Panc1 (cell line): ENCODE data around the gene MIF. TPM values are rescaled to one million over a fixed set of nuclear protein-coding genes. Genes with fewer than 3 reads are reported as not detected.

Experiments used
- ATAC-seq: fragments of 200-7000 bp; cut with Tn5 transposase; 2 replicates; pipeline ENCODE4 v1.9.1; 2020; ENCODE audit warnings: mild to moderate bottlenecking, moderate library complexity
- BruUV-seq: library from RNA; stranded (reverse); fragments of 400-500 nt; replicated peaks from 2 replicates; lab custom pipeline; 2021; lab: Mats Ljungman, UMichigan
- CTCF ChIA-PET: fragments of 300-600 bp; sonication (Branson Sonifier 250); formaldehyde crosslinking; loops from one replicate; lab custom pipeline; 2022; ENCODE audit warnings: antibody characterized with exemption; lab: Charles Lee
- POLR2A ChIA-PET: fragments of 300-600 bp; sonication (Branson Sonifier 250); formaldehyde crosslinking; loops from one replicate; lab custom pipeline; 2022; ENCODE audit warnings: antibody characterized with exemption; lab: Charles Lee
- DNase-seq: peaks from one replicate; pipeline ENCODE4 v3.0.0-alpha.2; 2010; ENCODE audit warnings: low read depth, low spot score
- H3K27ac ChIP-seq: 2 replicates; pipeline ENCODE4 v1.5.1; 2011; ENCODE audit warnings: mild to moderate bottlenecking, low read length, inconsistent platforms
- H3K27me3 ChIP-seq: fragments of 200-500 bp; sonication (Bioruptor generic); 2 replicates; pipeline ENCODE4 v1.6.0; 2014; ENCODE audit warnings: low read length, inconsistent platforms; ENCODE audit not compliant: control insufficient read depth, insufficient read depth
- H3K36me3 ChIP-seq: fragments of 200-500 bp; sonication (Bioruptor generic); 2 replicates; pipeline ENCODE4 v1.5.1; 2014; ENCODE audit warnings: inconsistent platforms, mild to moderate bottlenecking, low read length, moderate library complexity; ENCODE audit not compliant: control insufficient read depth, insufficient read depth
- H3K4me1 ChIP-seq: 2 replicates; pipeline ENCODE4 v1.5.1; 2011; ENCODE audit warnings: inconsistent platforms, mild to moderate bottlenecking, low read length, moderate library complexity; ENCODE audit not compliant: control insufficient read depth, insufficient read depth
- H3K4me3 ChIP-seq, 2 experiments: 2 replicates each; pipeline ENCODE4 v1.5.1; 2011 to 2012; ENCODE audit warnings: low read depth in 2 of 2, low read length in 2 of 2, mild to moderate bottlenecking in 2 of 2, inconsistent platforms in 1 of 2, moderate library complexity in 1 of 2
- H3K9me3 ChIP-seq: fragments of 200-500 bp; sonication (Bioruptor generic); 2 replicates; pipeline ENCODE4 v1.5.1; 2014; ENCODE audit warnings: low read depth, mild to moderate bottlenecking, inconsistent platforms, low read length, moderate library complexity; ENCODE audit not compliant: control insufficient read depth, insufficient read depth
- CTCF ChIP-seq: fragments of 450-650 bp; IDR thresholded peaks from 2 replicates; pipeline ENCODE4 v1.5.1; 2017; ENCODE audit warnings: mild to moderate bottlenecking
- POLR2AphosphoS5 ChIP-seq: IDR thresholded peaks from 2 replicates; pipeline ENCODE4 v1.6.1; 2012; ENCODE audit warnings: mild to moderate bottlenecking, low read depth, low read length, moderate library complexity
- REST ChIP-seq, 2 experiments: IDR thresholded peaks; 2 replicates each; pipeline ENCODE4 v1.6.1; 2011 to 2012; ENCODE audit warnings: low read depth in 2 of 2, control low read depth in 1 of 2, low read length in 1 of 2, mild to moderate bottlenecking in 1 of 2, moderate library complexity in 1 of 2; ENCODE audit not compliant: insufficient read depth in 1 of 2
- SIN3A ChIP-seq: IDR thresholded peaks from 2 replicates; pipeline ENCODE4 v1.6.1; 2012; ENCODE audit warnings: low read depth, mild to moderate bottlenecking, low read length, moderate library complexity, borderline replicate concordance; ENCODE audit not compliant: insufficient read depth
- TCF7L2 ChIP-seq: IDR thresholded peaks from 2 replicates; pipeline ENCODE4 v1.6.1; 2011; ENCODE audit warnings: mild to moderate bottlenecking, low read depth, low read length, inconsistent platforms
- in situ Hi-C: cut with HindIII; loops from 2 replicates; pipeline ENCODE4 v1.10.0; 2016; ENCODE audit warnings: low sequenced_read_pairs, low pct_unique_long_range_greater_than_20kb
- intact Hi-C: fragments of 100-400 bp; cut with micrococcal nuclease; formaldehyde crosslinking; loops from one replicate; pipeline ENCODE4 v1.10.0; 2022; ENCODE audit not compliant: unreplicated experiment
- total RNA-seq: library from RNA; stranded (reverse); gene quantifications from one replicate; pipeline ENCODE4 v1.2.1, GENCODE V29; 2021; ENCODE audit not compliant: unreplicated experiment

MIF gene
- total RNA-seq, 1 experiment from 2014 or later = 936 TPM

- intact Hi-C loops (no loop called here), in situ Hi-C loops (no loop called here)
- ATAC-seq = no peak
- H3K4me1 ChIP-seq = no peaks in the 10 kb centered on the region
- H3K27ac ChIP-seq = no peak overlapping the region
- ChIA-PET CTCF (no interaction called here), POLR2A (interaction anchor here (0.6 kb wide), 1 partner anchor 433 kb away, joined by 4 read pairs; no protein-coding TSS in a partner anchor)
- no TSS peak for BruUV-seq
- no peaks in the 10 kb centered on the region for H3K27me3 ChIP-seq
- no peak for DNase-seq
- TF ChIP-seq SIN3A = no peak
- TF ChIP-seq CTCF = no peak
- no peak for TF ChIP-seq REST (IDR thresholded peaks at IDR 0.05; ENCODE audit: insufficient read depth in 1 of 2, low read depth in 2 of 2, low read length in 1 of 2)
- no peak for TF ChIP-seq POLR2AphosphoS5
- TF ChIP-seq TCF7L2 = no peak
- no peaks in the 10 kb centered on the region for H3K9me3 ChIP-seq
- no peaks in the 10 kb centered on the region; the same call in 1 of the 2 replicates for H3K36me3 ChIP-seq
- no peak overlapping the region for H3K4me3 ChIP-seq
Measured at GRCh38 chr22:23874871-23875270, 19.3 kb upstream of the MIF start.

GRCh38 chr22:23875801-23876200, 18.4 kb upstream of the MIF start:
- CTCF ChIA-PET = no interaction called here
- no TSS peak for BruUV-seq

GRCh38 chr22:23877566-23877965, 16.6 kb upstream of the MIF start:
- H3K27me3 ChIP-seq = no peaks in the 10 kb centered on the region
- POLR2A ChIA-PET = no interaction called here
- intact Hi-C loops (no loop called here), in situ Hi-C loops (no loop called here)
- DNase-seq = no peak
- CTCF ChIA-PET = no interaction called here
- no peak overlapping the region for H3K4me3 ChIP-seq
- no peak overlapping the region for H3K27ac ChIP-seq
- BruUV-seq = no TSS peak
- no peaks in the 10 kb centered on the region for H3K4me1 ChIP-seq
- TF ChIP-seq POLR2AphosphoS5 (no peak), REST (IDR thresholded peaks at IDR 0.05; ENCODE audit: insufficient read depth in 1 of 2, low read depth in 2 of 2, low read length in 1 of 2) (no peak), TCF7L2 (no peak), SIN3A (no peak), CTCF (no peak)
- no peaks in the 10 kb centered on the region for H3K9me3 ChIP-seq
- H3K36me3 ChIP-seq = no peaks in the 10 kb centered on the region; the same call in 1 of the 2 replicates
- ATAC-seq = no peak

More at GRCh38 chr22:23875801-23876200, 18.4 kb upstream of the MIF start:
- no peak overlapping the region for H3K4me3 ChIP-seq
- no peaks in the 10 kb centered on the region; the same call in 1 of the 2 replicates for H3K36me3 ChIP-seq
- in situ Hi-C loops = no loop called here
- intact Hi-C loops = no loop called here
- TF ChIP-seq TCF7L2 = no peak
- no peak for TF ChIP-seq SIN3A
- ATAC-seq (no peak), DNase-seq (no peak)
- no peaks in the 10 kb centered on the region for H3K27me3 ChIP-seq
- POLR2A ChIA-PET = no interaction called here
- no peaks in the 10 kb centered on the region for H3K4me1 ChIP-seq
- no peak overlapping the region for H3K27ac ChIP-seq
- no peaks in the 10 kb centered on the region for H3K9me3 ChIP-seq
